GM23338 (cell line): ENCODE measurements around the gene VPREB3. TPM values are rescaled to one million over a fixed set of nuclear protein-coding genes. Genes with fewer than 3 reads are reported as not detected.

ENCODE experiments used
- ATAC-seq: fragments of 200-7000 bp; cut with Tn5 transposase; 3 replicates; pipeline ENCODE4 v1.9.1; 2020
- DNase-seq: peaks from one replicate; pipeline ENCODE4 v3.0.0-alpha.2; 2015; ENCODE audit warnings: low spot score
- H2AFZ ChIP-seq: fragments of 200-600 bp; sonication (generic); 2 replicates; pipeline ENCODE4 v1.8.0; 2016; ENCODE audit warnings: antibody characterized with exemption, mild to moderate bottlenecking, moderate library complexity
- H3F3A ChIP-seq: fragments of 200-600 bp; sonication (generic); replicated peaks from 2 replicates; pipeline ENCODE4 v1.8.0; 2017; ENCODE audit warnings: antibody characterized with exemption, mixed run types, low read depth
- H3K27ac ChIP-seq: fragments of 200-600 bp; sonication (generic); 2 replicates; pipeline ENCODE4 v1.6.1; 2016; ENCODE audit warnings: low read depth
- H3K27me3 ChIP-seq: fragments of 200-600 bp; sonication (generic); 2 replicates; pipeline ENCODE4 v1.8.0; 2016; ENCODE audit warnings: mild to moderate bottlenecking, mixed run types, moderate library complexity; ENCODE audit not compliant: insufficient read depth
- H3K36me3 ChIP-seq: fragments of 200-600 bp; sonication (generic); 2 replicates; pipeline ENCODE4 v1.8.0; 2016; ENCODE audit warnings: mild to moderate bottlenecking; ENCODE audit not compliant: insufficient read depth
- H3K4me1 ChIP-seq: fragments of 200-600 bp; sonication (generic); 2 replicates; pipeline ENCODE4 v1.8.0; 2016; ENCODE audit warnings: mild to moderate bottlenecking, moderate library complexity; ENCODE audit not compliant: insufficient read depth
- H3K4me2 ChIP-seq: fragments of 200-600 bp; sonication (generic); 2 replicates; pipeline ENCODE4 v1.7.1; 2017; ENCODE audit warnings: mixed run types
- H3K4me3 ChIP-seq: fragments of 200-600 bp; sonication (generic); 2 replicates; pipeline ENCODE4 v1.6.1; 2016; ENCODE audit warnings: mixed run types
- H3K79me2 ChIP-seq: fragments of 200-600 bp; sonication (generic); replicated peaks from 2 replicates; pipeline ENCODE4 v1.8.0; 2017; ENCODE audit warnings: mild to moderate bottlenecking; ENCODE audit not compliant: insufficient read depth
- H3K9me2 ChIP-seq: fragments of 200-600 bp; sonication (generic); 2 replicates; pipeline ENCODE4 v1.8.0; 2017; ENCODE audit not compliant: insufficient read depth
- H4K20me1 ChIP-seq: fragments of 200-600 bp; sonication (generic); replicated peaks from 2 replicates; pipeline ENCODE4 v1.8.0; 2017; ENCODE audit warnings: mild to moderate bottlenecking; ENCODE audit not compliant: insufficient read depth
- H3K27ac Mint-ChIP-seq: 2 replicates; pipeline ENCODE4 v1.8.0; 2020; ENCODE audit warnings: inconsistent platforms, mild to moderate bottlenecking, moderate library complexity, mixed read lengths
- H3K27me3 Mint-ChIP-seq: 3 replicates; pipeline ENCODE4 v1.8.0; 2022; ENCODE audit warnings: low read depth, mild to moderate bottlenecking, moderate library complexity, mixed read lengths, inconsistent platforms; ENCODE audit not compliant: insufficient read depth, poor library complexity
- H3K36me3 Mint-ChIP-seq: 3 replicates; pipeline ENCODE4 v1.8.0; 2021; ENCODE audit warnings: low read depth, mild to moderate bottlenecking, inconsistent platforms, moderate library complexity, mixed read lengths
- H3K4me1 Mint-ChIP-seq: 3 replicates; pipeline ENCODE4 v1.8.0; 2020; ENCODE audit warnings: mild to moderate bottlenecking, inconsistent platforms, mixed read lengths
- H3K4me3 Mint-ChIP-seq: 3 replicates; pipeline ENCODE4 v1.8.0; 2021; ENCODE audit warnings: moderate library complexity, mild to moderate bottlenecking, inconsistent platforms, mixed read lengths
- H3K9me3 Mint-ChIP-seq: 3 replicates; pipeline ENCODE4 v1.8.0; 2020; ENCODE audit warnings: moderate library complexity, mild to moderate bottlenecking, inconsistent platforms, mixed read lengths
- CREB1 ChIP-seq: fragments of 250-450 bp; sonication (Bioruptor Pico); IDR thresholded peaks from 2 replicates; pipeline ENCODE4 v1.5.0; 2020; ENCODE audit warnings: low read depth, mild to moderate bottlenecking, moderate library complexity
- CTCF ChIP-seq, 2 experiments: fragments of 200-600 bp in 1 of 2; sonication (generic) in 1 of 2; conservative IDR thresholded peaks; 2 replicates each; pipeline versions ENCODE4 v1.5.1 to v1.6.1; 2016 to 2017; ENCODE audit warnings: antibody characterized with exemption in 2 of 2, low read depth in 2 of 2, mild to moderate bottlenecking in 2 of 2, moderate library complexity in 1 of 2
- ETS1 ChIP-seq: IDR thresholded peaks from 2 replicates; pipeline ENCODE4 v1.6.1; 2016; ENCODE audit warnings: antibody characterized with exemption
- EZH2 ChIP-seq: fragments of 200-600 bp; sonication (generic); IDR thresholded peaks from one replicate; pipeline ENCODE4 v1.8.0; 2017; ENCODE audit warnings: antibody characterized with exemption, mild to moderate bottlenecking, low read depth; ENCODE audit not compliant: unreplicated experiment
- JUNB ChIP-seq: IDR thresholded peaks from one replicate; pipeline ENCODE4 v1.6.1; 2016; ENCODE audit warnings: antibody characterized with exemption; ENCODE audit not compliant: unreplicated experiment
- NANOG ChIP-seq: IDR thresholded peaks from 2 replicates; pipeline ENCODE4 v1.6.1; 2016; ENCODE audit warnings: antibody characterized with exemption, borderline replicate concordance
- POLR2AphosphoS5 ChIP-seq: IDR thresholded peaks from 2 replicates; pipeline ENCODE4 v1.6.1; 2016; ENCODE audit warnings: antibody characterized with exemption, low read depth
- REST ChIP-seq: IDR thresholded peaks from one replicate; pipeline ENCODE4 v1.6.1; 2018; ENCODE audit warnings: antibody characterized with exemption; ENCODE audit not compliant: unreplicated experiment
- ZNF114 ChIP-seq: fragments of 250-450 bp; sonication (Bioruptor Pico); IDR thresholded peaks from 2 replicates; pipeline ENCODE4 v1.5.0; 2020; ENCODE audit warnings: mild to moderate bottlenecking, moderate library complexity
- ZNF331 ChIP-seq: fragments of 250-450 bp; sonication (Bioruptor Pico); IDR thresholded peaks from 2 replicates; pipeline ENCODE4 v1.5.0; 2020; ENCODE audit warnings: low read depth, mild to moderate bottlenecking, moderate library complexity
- polyA plus RNA-seq: library from polyadenylated mRNA; unstranded; fragments of >200 nt; fragmentation: Nextera tagmentation; extraction: Ambion mirVana; gene quantifications from 2 replicates; pipeline ENCODE4 v1.2.1, GENCODE V29; 2016
- total RNA-seq: library from RNA; depleted of rRNA; stranded (reverse); fragments of >200 nt; shearing (Covaris generic); gene quantifications from 2 replicates; pipeline ENCODE4 v1.2.3, GENCODE V29; 2014

The VPREB3 gene
- total and polyA plus RNA-seq, 2 experiments from 2014 or later, result 1.1 TPM; not detected in 1

GRCh38 chr22:23801238-23801821 is 47.1 kb upstream of the VPREB3 start:
- no peak overlapping the region for H3K27ac Mint-ChIP-seq
- Histone ChIP-seq H4K20me1 (no peaks in the 10 kb centered on the region; the same call in none of the 2 replicates), H3K4me2 (no peak overlapping the region), H3K36me3 (peaks cover 34% of the 10 kb centered on the region), H3F3A (peaks cover 3% of the 10 kb centered on the region; the same call in 1 of the 2 replicates), H3K27me3 (no peaks in the 10 kb centered on the region), H3K4me1 (no peaks in the 10 kb centered on the region), H3K9me2 (no peaks in the 10 kb centered on the region), H2AFZ (no peak overlapping the region), H3K79me2 (no peaks in the 10 kb centered on the region), H3K27ac (no peak overlapping the region), H3K4me3 (no peak overlapping the region)
- TF ChIP-seq ZNF331, result no peak
- TF ChIP-seq EZH2, result no peak
- TF ChIP-seq POLR2AphosphoS5, result no peak
- TF ChIP-seq ETS1, result no peak
- no peak for TF ChIP-seq CTCF (conservative IDR thresholded peaks at IDR 0.05; ENCODE audit: low read depth in 2 of 2)
- TF ChIP-seq REST, result no peak
- no peak for TF ChIP-seq JUNB
- no peak for TF ChIP-seq NANOG
- no peak for TF ChIP-seq ZNF114
- no peak for TF ChIP-seq CREB1 (CRISPR knock-in tag)
- no peaks in the 10 kb centered on the region for H3K27me3 Mint-ChIP-seq
- H3K36me3 Mint-ChIP-seq, result peaks cover 90% of the 10 kb centered on the region
- H3K4me1 Mint-ChIP-seq, result peaks cover 3% of the 10 kb centered on the region; the same call in 1 of the 3 replicates
- H3K4me3 Mint-ChIP-seq, result no peak overlapping the region
- H3K9me3 Mint-ChIP-seq, result no peaks in the 10 kb centered on the region; the same call in 2 of the 3 replicates
- ATAC-seq (no peak), DNase-seq (no peak)
